GM12873 (cell line): ENCODE measurements around the gene PRF1.

Source experiments
- TF ChIP-seq, protein P1 (sequence below): IDR thresholded peaks from 2 replicates; pipeline ENCODE4 v1.5.1; 2012; ENCODE audit warnings: low read depth, mild to moderate bottlenecking, moderate library complexity, low read length, control low read depth; ENCODE audit not compliant: insufficient read depth; ENCODE audit errors: missing control alignments

The PRF1 gene

DNA sequence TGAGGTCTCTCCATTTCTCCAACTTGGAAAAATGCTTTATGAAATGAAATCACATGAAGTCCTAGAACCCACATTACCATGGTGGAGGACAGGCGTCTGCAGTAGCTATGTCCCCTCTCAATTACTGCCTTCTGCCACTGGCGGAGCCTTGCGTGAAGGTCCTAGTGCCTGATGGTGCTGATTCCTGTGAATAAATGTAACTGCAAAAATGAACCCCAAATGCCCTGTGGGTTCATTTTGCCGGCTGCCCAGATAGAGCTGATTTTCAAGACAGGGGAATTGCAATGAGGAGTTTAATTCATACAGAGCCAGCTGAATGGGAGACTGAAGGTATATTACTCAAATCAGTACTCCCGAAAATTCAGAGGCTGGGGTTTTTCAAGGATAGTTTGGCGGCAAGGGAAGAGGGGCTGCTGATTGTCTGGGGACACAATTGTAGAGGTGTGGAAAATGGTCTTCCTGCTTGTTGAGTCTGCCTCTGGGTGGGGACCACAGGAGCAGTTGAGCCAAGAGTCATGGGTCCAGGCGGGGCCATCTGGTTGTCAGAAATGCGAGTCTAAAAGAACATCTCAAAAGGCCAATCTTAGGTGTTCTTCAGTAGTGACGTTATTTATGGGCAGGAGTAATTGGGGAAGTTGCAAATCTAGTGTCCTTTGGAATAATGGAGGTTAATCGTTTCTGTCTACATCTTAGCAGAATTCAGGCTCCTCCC is 13.5 kb downstream of the PRF1 start:
- TF ChIP-seq, protein P1, sequence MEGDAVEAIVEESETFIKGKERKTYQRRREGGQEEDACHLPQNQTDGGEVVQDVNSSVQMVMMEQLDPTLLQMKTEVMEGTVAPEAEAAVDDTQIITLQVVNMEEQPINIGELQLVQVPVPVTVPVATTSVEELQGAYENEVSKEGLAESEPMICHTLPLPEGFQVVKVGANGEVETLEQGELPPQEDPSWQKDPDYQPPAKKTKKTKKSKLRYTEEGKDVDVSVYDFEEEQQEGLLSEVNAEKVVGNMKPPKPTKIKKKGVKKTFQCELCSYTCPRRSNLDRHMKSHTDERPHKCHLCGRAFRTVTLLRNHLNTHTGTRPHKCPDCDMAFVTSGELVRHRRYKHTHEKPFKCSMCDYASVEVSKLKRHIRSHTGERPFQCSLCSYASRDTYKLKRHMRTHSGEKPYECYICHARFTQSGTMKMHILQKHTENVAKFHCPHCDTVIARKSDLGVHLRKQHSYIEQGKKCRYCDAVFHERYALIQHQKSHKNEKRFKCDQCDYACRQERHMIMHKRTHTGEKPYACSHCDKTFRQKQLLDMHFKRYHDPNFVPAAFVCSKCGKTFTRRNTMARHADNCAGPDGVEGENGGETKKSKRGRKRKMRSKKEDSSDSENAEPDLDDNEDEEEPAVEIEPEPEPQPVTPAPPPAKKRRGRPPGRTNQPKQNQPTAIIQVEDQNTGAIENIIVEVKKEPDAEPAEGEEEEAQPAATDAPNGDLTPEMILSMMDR = no peak

- TF ChIP-seq, protein P1 = no peak
Observed at GRCh38 chr10:70588255-70588654, 14.3 kb downstream of the PRF1 start.

DNA sequence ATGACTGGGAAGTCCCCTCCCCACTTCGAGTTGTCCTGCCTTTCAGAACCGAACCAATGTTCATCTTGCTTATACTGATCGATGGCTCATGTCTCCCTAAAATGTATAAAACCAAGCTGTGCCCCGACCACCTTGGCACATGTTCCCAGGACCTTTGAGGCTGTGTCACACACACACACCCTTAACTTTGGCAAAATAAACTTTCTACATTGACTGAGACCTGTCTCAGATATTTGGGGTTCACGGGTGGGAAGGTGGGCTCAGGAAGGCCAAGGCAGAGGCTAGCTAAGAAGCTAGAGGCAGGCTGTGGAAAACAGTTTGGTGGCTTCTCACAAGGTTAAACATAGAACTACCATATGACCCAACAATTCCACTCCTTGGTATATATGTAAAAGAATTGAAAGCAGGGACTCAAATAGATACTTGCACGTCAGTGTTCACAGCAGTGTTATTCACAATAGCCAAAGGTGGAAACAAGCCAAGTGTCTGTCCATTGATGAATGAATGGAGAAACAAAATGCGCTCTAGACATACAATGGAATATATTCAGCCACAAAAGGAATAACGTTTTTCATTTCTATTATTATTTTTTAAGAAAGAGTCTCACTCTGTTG is 15.4 kb downstream of the PRF1 start:
- TF ChIP-seq, protein P1 = no peak

- TF ChIP-seq, protein P1 = no peak
Observed at GRCh38 chr10:70586348-70586930, 16.1 kb downstream of the PRF1 start.

GRCh38 chr10:70585578-70586169 is 16.9 kb downstream of the PRF1 start:
- TF ChIP-seq, protein P1 = no peak

DNA sequence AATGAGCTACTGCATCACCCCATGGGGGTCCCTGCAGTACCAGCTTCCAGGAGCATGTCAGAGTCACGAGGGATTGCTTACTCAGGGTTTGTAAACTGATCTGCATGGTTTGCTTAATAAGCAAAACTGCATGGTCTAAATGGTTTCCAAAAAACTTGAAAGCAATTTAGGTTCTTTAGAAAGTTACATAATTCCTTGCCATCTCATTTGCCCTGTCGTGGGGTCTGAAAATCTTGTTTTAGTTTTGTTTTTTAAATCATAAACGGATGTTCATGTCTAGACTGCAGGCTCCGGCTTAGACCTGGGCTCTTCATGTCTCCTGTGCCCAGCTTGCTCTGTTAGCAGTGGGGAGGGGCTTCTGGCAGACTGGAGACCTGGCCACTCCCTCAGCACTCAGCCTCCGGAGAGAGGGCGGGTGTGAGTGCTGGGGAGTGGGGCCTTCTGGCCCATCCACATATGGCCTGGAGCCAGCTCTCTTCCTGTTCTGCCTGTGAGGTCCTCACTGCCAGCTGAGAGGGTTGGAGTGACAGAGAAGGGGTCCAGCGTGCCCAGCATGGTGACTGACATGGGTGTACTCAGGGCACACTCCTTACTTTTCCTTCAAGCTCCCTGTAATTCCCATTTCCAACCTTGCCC is 17.5 kb downstream of the PRF1 start:
- TF ChIP-seq, protein P1 = no peak

GRCh38 chr10:70584366-70584765 is 18.2 kb downstream of the PRF1 start:
- TF ChIP-seq, protein P1 = no peak
